T-cell (primary cell): ENCODE measurements around the gene ZNF581. TPM values are rescaled to one million over a fixed set of nuclear protein-coding genes. Genes with fewer than 3 reads are reported as not detected.

Experiments
- ATAC-seq, 4 experiments: fragments of 200-7000 bp in 3 of 4; fragments of 150-1000 bp in 1 of 4; cut with Tn5 transposase; replicated peaks in 1 of 4; 1 replicate in 3 of 4; 2 replicates in 1 of 4; pipeline ENCODE4 v1.10.0; 2021; ENCODE audit warnings: moderate library complexity in 3 of 4, mild to moderate bottlenecking in 2 of 4, moderate number of reproducible peaks in 1 of 4
- CTCF ChIA-PET, 2 donors: fragments of 300-600 bp; sonication (Branson Sonifier 250); formaldehyde crosslinking; loops; one replicate each; lab custom pipeline; 2022; ENCODE audit warnings: antibody characterized with exemption in 2 of 2; lab: Charles Lee
- POLR2A ChIA-PET, 2 donors: fragments of 300-600 bp; sonication (Branson Sonifier 250); formaldehyde crosslinking; loops; one replicate each; lab custom pipeline; 2022; ENCODE audit warnings: antibody characterized with exemption in 2 of 2; lab: Charles Lee
- DNase-seq, 35 experiments: peaks; one replicate each; pipeline versions ENCODE4 v3.0.0 to v3.0.0-alpha.2; 2013 to 2023
- H3K27ac ChIP-seq: one replicate; pipeline ENCODE4 v1.5.1; 2013; ENCODE audit warnings: low read length
- H3K27me3 ChIP-seq, 2 experiments: replicated peaks in 1 of 2; 1 replicate in 1 of 2; 2 replicates in 1 of 2; pipeline versions ENCODE4 v1.6.1 to v1.7.0; 2013; ENCODE audit warnings: low read length in 1 of 2, mixed read lengths in 1 of 2; ENCODE audit not compliant: control insufficient read depth in 2 of 2, insufficient read depth in 2 of 2; ENCODE audit errors: extremely low read depth in 1 of 2
- H3K36me3 ChIP-seq, 2 donors: 1 replicate in 1 of 2; 2 replicates in 1 of 2; pipeline versions ENCODE4 v1.6.1 to v1.7.0; 2013; ENCODE audit warnings: low read length in 1 of 2; ENCODE audit not compliant: control insufficient read depth in 2 of 2, insufficient read depth in 1 of 2; ENCODE audit errors: extremely low read depth in 1 of 2
- H3K4me1 ChIP-seq, 2 experiments: 1 replicate in 1 of 2; 2 replicates in 1 of 2; pipeline versions ENCODE4 v1.6.1 to v1.7.0; 2013; ENCODE audit warnings: low read length in 2 of 2, mixed read lengths in 1 of 2; ENCODE audit not compliant: insufficient read depth in 2 of 2, control insufficient read depth in 1 of 2; ENCODE audit errors: extremely low read depth in 1 of 2
- H3K4me3 ChIP-seq, 2 donors: 1 replicate in 1 of 2; 2 replicates in 1 of 2; pipeline versions ENCODE4 v1.5.1 to v1.7.0; 2013; ENCODE audit warnings: mild to moderate bottlenecking in 2 of 2, low read length in 1 of 2, moderate library complexity in 1 of 2; ENCODE audit not compliant: control insufficient read depth in 1 of 2; ENCODE audit errors: extremely low read depth in 1 of 2
- H3K9me3 ChIP-seq: 2 replicates; pipeline ENCODE4 v1.7.0; 2013
- H3K27ac Mint-ChIP-seq, 2 donors: one replicate each; pipeline ENCODE4 v1.8.0; 2020 to 2021; ENCODE audit warnings: mild to moderate bottlenecking in 2 of 2, mixed read lengths in 2 of 2
- H3K27me3 Mint-ChIP-seq, 2 donors: one replicate each; pipeline ENCODE4 v1.8.0; 2021 to 2022; ENCODE audit warnings: mixed read lengths in 2 of 2
- H3K36me3 Mint-ChIP-seq: one replicate; pipeline ENCODE4 v1.8.0; 2021; ENCODE audit warnings: mixed read lengths
- H3K4me1 Mint-ChIP-seq, 3 donors: one replicate each; pipeline ENCODE4 v1.8.0; 2020 to 2022; ENCODE audit warnings: mixed read lengths in 3 of 3, mild to moderate bottlenecking in 1 of 3
- H3K4me3 Mint-ChIP-seq, 3 donors: one replicate each; pipeline ENCODE4 v1.8.0; 2020 to 2022; ENCODE audit warnings: mild to moderate bottlenecking in 3 of 3, mixed read lengths in 3 of 3, moderate library complexity in 3 of 3
- H3K9me3 Mint-ChIP-seq, 3 donors: one replicate each; pipeline ENCODE4 v1.8.0; 2020 to 2022; ENCODE audit warnings: mixed read lengths in 3 of 3
- WGBS: methylation state at CpG from one replicate; pipeline ENCODE4 v1.1.5; 2013; ENCODE audit warnings: missing lambda C conversion rate; ENCODE audit not compliant: insufficient coverage; 5-methylcytosine and 5-hydroxymethylcytosine counted together
- total RNA-seq, 35 experiments: library from RNA in 6 of 35; stranded (reverse) in 6 of 35; fragments of 120-200 nt in 1 of 35; gene quantifications; one replicate each; pipeline versions ENCODE4 v1.2.1 to v1.2.4 and lab custom pipeline; 2013 to 2026

The ZNF581 gene
- total RNA-seq, 5 donors from 2014 or later (not counting 1 experiment from before 2014, with no cell fraction given) = 26.4 to 38.7 (median 31.9) TPM

- DNase-seq (peak in 14 of 35 experiments; percentile 11 to 61 (median 45)), ATAC-seq (peak; percentile 34 to 48 (median 41))
- WGBS = 5% methylated on average over 54 of the region's 87 CpGs
- Histone ChIP-seq H3K36me3 (peaks cover 10 to 11% of the 10 kb centered on the region in 2 donors), H3K4me1 (peaks cover 15 to 49% of the 10 kb centered on the region in 2 experiments), H3K9me3 (no peaks in the 10 kb centered on the region), H3K27me3 (peaks cover 0 to 11% of the 10 kb centered on the region in 2 experiments), H3K27ac (peak within 1 kb of the TSS; percentile 3), H3K4me3 (peak within 1 kb of the TSS; percentile 63 to 75)
- no peaks in the 10 kb centered on the region for H3K9me3 Mint-ChIP-seq
- H3K4me1 Mint-ChIP-seq = peaks cover 46 to 52% (median 50%) of the 10 kb centered on the region in 3 donors
- H3K27ac Mint-ChIP-seq = peak within 1 kb of the TSS; percentile 83 to 86
- H3K36me3 Mint-ChIP-seq = peaks cover 4% of the 10 kb centered on the region
- H3K4me3 Mint-ChIP-seq = peak within 1 kb of the TSS; percentile 75 to 82 (median 82)
- ChIA-PET CTCF (interaction anchor here (0.7 to 1.5 kb wide), 4 partner anchors 9 to 62 kb away, joined by 3 to 4 read pairs (median 3); no protein-coding TSS in a partner anchor), POLR2A (no interaction called here)
- no peaks in the 10 kb centered on the region for H3K27me3 Mint-ChIP-seq
Measured at GRCh38 chr19:55647732-55648584, 4.5 kb downstream of the ZNF581 start, which contains the start of gene CCDC106. CCDC106 (plus strand) TSS chr19:55648212; CDS start chr19:55649047, 835 bp downstream.

- H3K27me3 ChIP-seq = peaks cover 0 to 11% of the 10 kb centered on the region in 2 experiments
- no peaks in the 10 kb centered on the region for H3K9me3 ChIP-seq
- CTCF ChIA-PET = interaction anchor here in 1 of 2 donors (1.5 kb wide), 1 partner anchor 63 kb away, joined by 3 read pairs; no protein-coding TSS in a partner anchor
- no peak overlapping the region for H3K27ac ChIP-seq
- Mint-ChIP-seq H3K27me3 (no peaks in the 10 kb centered on the region), H3K4me3 (peak overlapping the region; percentile 66 to 82 (median 74)), H3K4me1 (peaks cover 42 to 49% (median 43%) of the 10 kb centered on the region in 3 donors), H3K36me3 (peaks cover 4% of the 10 kb centered on the region), H3K27ac (peak overlapping the region; percentile 23 to 28), H3K9me3 (no peaks in the 10 kb centered on the region)
- POLR2A ChIA-PET = no interaction called here
- DNase-seq (no peak), ATAC-seq (no peak)
- H3K4me1 ChIP-seq = peaks cover 14 to 53% of the 10 kb centered on the region in 2 experiments
- WGBS = 45% methylated on average over 13 of the region's 25 CpGs
- peaks cover 10 to 11% of the 10 kb centered on the region in 2 donors for H3K36me3 ChIP-seq
- H3K4me3 ChIP-seq = peak overlapping the region; percentile 63 to 75
Measured at GRCh38 chr19:55648585-55649267, 5.3 kb downstream of the ZNF581 start.

GRCh38 chr19:55649268-55650125, 6.0 kb downstream of the ZNF581 start:
- ATAC-seq (no peak), DNase-seq (no peak)
- peak overlapping the region; percentile 46 to 74 for H3K27ac Mint-ChIP-seq
- 89% methylated on average over 17 of the region's 17 CpGs for WGBS
- ChIA-PET CTCF (interaction anchor here in 1 of 2 donors (1.0 kb wide), 1 partner anchor 17 kb away, joined by 4 read pairs; no protein-coding TSS in a partner anchor), POLR2A (no interaction called here)
- H3K4me3 ChIP-seq = no peak overlapping the region
- no peaks in the 10 kb centered on the region for H3K9me3 Mint-ChIP-seq
- H3K9me3 ChIP-seq = no peaks in the 10 kb centered on the region
- H3K36me3 Mint-ChIP-seq = peaks cover 4% of the 10 kb centered on the region
- no peaks in the 10 kb centered on the region for H3K27me3 Mint-ChIP-seq
- H3K36me3 ChIP-seq = peaks cover 10% of the 10 kb centered on the region in 2 donors
- H3K27me3 ChIP-seq = peaks cover 0 to 11% of the 10 kb centered on the region in 2 experiments
- peaks cover 35 to 42% (median 36%) of the 10 kb centered on the region in 3 donors for H3K4me1 Mint-ChIP-seq
- H3K27ac ChIP-seq = no peak overlapping the region
- peaks cover 8 to 45% of the 10 kb centered on the region in 2 experiments for H3K4me1 ChIP-seq
- peak overlapping the region; percentile 59 to 82 (median 74) for H3K4me3 Mint-ChIP-seq

GRCh38 chr19:55650126-55650557, 6.7 kb downstream of the ZNF581 start:
- H3K4me1 ChIP-seq = peaks cover 4 to 38% of the 10 kb centered on the region in 2 experiments
- no peaks in the 10 kb centered on the region for H3K9me3 Mint-ChIP-seq
- CTCF ChIA-PET = interaction anchor here in 1 of 2 donors (1.0 kb wide), 1 partner anchor 17 kb away, joined by 4 read pairs; no protein-coding TSS in a partner anchor
- H3K36me3 Mint-ChIP-seq = peaks cover 4% of the 10 kb centered on the region
- POLR2A ChIA-PET = no interaction called here
- H3K9me3 ChIP-seq = no peaks in the 10 kb centered on the region
- no peak overlapping the region for H3K27ac ChIP-seq
- peaks cover 34 to 40% (median 35%) of the 10 kb centered on the region in 3 donors for H3K4me1 Mint-ChIP-seq
- H3K36me3 ChIP-seq = peaks cover 4% of the 10 kb centered on the region in 2 donors
- H3K4me3 ChIP-seq = no peak overlapping the region
- WGBS = 81% methylated on average over 4 of the region's 4 CpGs
- no peaks in the 10 kb centered on the region for H3K27me3 Mint-ChIP-seq
- DNase-seq (no peak), ATAC-seq (no peak)
- H3K27me3 ChIP-seq = peaks cover 0 to 11% of the 10 kb centered on the region in 2 experiments
- peak overlapping the region; percentile 41 to 82 (median 47) for H3K4me3 Mint-ChIP-seq
- H3K27ac Mint-ChIP-seq = peak overlapping the region in 1 of 2 donors; percentile 24

GRCh38 chr19:55650602-55651230, 7.3 kb downstream of the ZNF581 start:
- ATAC-seq = no peak
- Mint-ChIP-seq H3K4me1 (peaks cover 31 to 37% (median 37%) of the 10 kb centered on the region in 3 donors), H3K4me3 (peak overlapping the region in 2 of 3 donors; percentile 47 to 82), H3K27me3 (no peaks in the 10 kb centered on the region), H3K9me3 (no peaks in the 10 kb centered on the region), H3K27ac (peak overlapping the region in 1 of 2 donors; percentile 24), H3K36me3 (no peaks in the 10 kb centered on the region)
- whole genome bisulfite sequencing = 97% methylated on average over 11 of the region's 17 CpGs
- ChIA-PET POLR2A (no interaction called here), CTCF (interaction anchor here in 1 of 2 donors (1.0 kb wide), 1 partner anchor 18 kb away, joined by 4 read pairs; no protein-coding TSS in a partner anchor)
- no peaks in the 10 kb centered on the region for H3K36me3 ChIP-seq
- no peak overlapping the region for H3K4me3 ChIP-seq
- no peaks in the 10 kb centered on the region for H3K9me3 ChIP-seq
- peaks cover 2 to 39% of the 10 kb centered on the region in 2 experiments for H3K4me1 ChIP-seq
- no peak for DNase-seq
- peaks cover 0 to 11% of the 10 kb centered on the region in 2 experiments for H3K27me3 ChIP-seq
- no peak overlapping the region for H3K27ac ChIP-seq
